H1 (cell line): Measurements from ENCODE around the gene HOXD10. TPM values are rescaled to one million over a fixed set of nuclear protein-coding genes. Genes with fewer than 3 reads are reported as not detected.

Experiments used
- EZH2 ChIP-seq: fragments of 200-600 bp; sonication (generic); IDR thresholded peaks from 2 replicates; pipeline ENCODE4 v1.7.1; 2012; ENCODE audit warnings: low read depth, mild to moderate bottlenecking, moderate library complexity, low read length, inconsistent platforms; ENCODE audit not compliant: severe bottlenecking
- RNF2 ChIP-seq: fragments of 200-900, 300-1000 bp; sonication (generic); IDR thresholded peaks from 2 replicates; pipeline ENCODE4 v1.7.1; 2016; ENCODE audit warnings: borderline replicate concordance, low read depth, mild to moderate bottlenecking, antibody characterized with exemption, low read length; ENCODE audit not compliant: poor library complexity, severe bottlenecking; ENCODE audit errors: missing control alignments
- SIRT6 ChIP-seq: IDR thresholded peaks from one replicate; pipeline ENCODE4 v1.7.1; 2012; ENCODE audit warnings: low read length, inconsistent platforms
- polyA plus RNA-seq, 7 experiments: library from polyadenylated mRNA; depleted of rRNA in 3 of 7; stranded (reverse) in 5 of 7; unstranded in 2 of 7; fragments of >200 nt in 5 of 7; fragments of 200-250 nt in 2 of 7; gene quantifications; 1 replicate in 5 of 7; 2 replicates in 1 of 7; 4 replicates in 1 of 7; pipeline versions ENCODE4 v1.2.1 to v1.2.3, GENCODE V29; 2011 to 2013; ENCODE audit warnings: missing spikeins in 2 of 7, mixed read lengths in 2 of 7
- total RNA-seq: library from RNA; stranded (reverse); fragmentation: NEBNext Ultra II Directional; extraction: Animal tissue kit (Norgen Biotek cat#: 25700); gene quantifications from 2 replicates; pipeline ENCODE4 v1.2.1, GENCODE V29; 2021

The HOXD10 gene
- total and polyA plus RNA-seq, 2 of the 8 experiments (the other 6 are each of a cell fraction or from before 2014, with no cell fraction given), result not detected

GRCh38 chr2:176068419-176068832, 48.2 kb upstream of the HOXD10 start (continued):
- TF ChIP-seq EZH2 (peak; percentile 94), SIRT6 (no peak), RNF2 (peak; percentile 88)
